Panc1 (cell line): ENCODE measurements around the gene BEX2.

Experiments used
- CTCF ChIP-seq: fragments of 450-650 bp; IDR thresholded peaks from 2 replicates; pipeline ENCODE4 v1.5.1; 2017; ENCODE audit warnings: mild to moderate bottlenecking
- POLR2AphosphoS5 ChIP-seq: IDR thresholded peaks from 2 replicates; pipeline ENCODE4 v1.6.1; 2012; ENCODE audit warnings: mild to moderate bottlenecking, low read depth, low read length, moderate library complexity
- REST ChIP-seq, 2 experiments: IDR thresholded peaks; 2 replicates each; pipeline ENCODE4 v1.6.1; 2011 to 2012; ENCODE audit warnings: low read depth in 2 of 2, control low read depth in 1 of 2, low read length in 1 of 2, mild to moderate bottlenecking in 1 of 2, moderate library complexity in 1 of 2; ENCODE audit not compliant: insufficient read depth in 1 of 2

- TF ChIP-seq CTCF, result no peak
- no peak for TF ChIP-seq POLR2AphosphoS5
- no peak for TF ChIP-seq REST (IDR thresholded peaks at IDR 0.05; ENCODE audit: insufficient read depth in 1 of 2, low read depth in 2 of 2, low read length in 1 of 2)
These were observed 34.2 kb downstream of the BEX2 start, which contains the start of gene TCEAL5 for GRCh38 chrX:103276581-103277002.
